Left lobe of liver (tissue), 2 donors: ENCODE results near the gene POM121L12. TPM values are rescaled to one million over a fixed set of nuclear protein-coding genes. Genes with fewer than 3 reads are reported as not detected.

Experiments used
- ATAC-seq: fragments of 200-7000 bp; cut with Tn5 transposase; one replicate; pipeline ENCODE4 v1.9.1; 2020; ENCODE audit warnings: mild to moderate bottlenecking, moderate library complexity
- DNase-seq: peaks from one replicate; pipeline ENCODE4 v3.0.0-alpha.2; 2020; ENCODE audit warnings: low spot score
- total RNA-seq: library from RNA; stranded (reverse); gene quantifications from one replicate; pipeline ENCODE4 v1.2.1, GENCODE V29; 2021
- donor health status: DM: no; HTN: no; CAD: no; lungs with moderate emphysema.
- donor health status: DM: no; HTN: yes; CAD: no.

Gene POM121L12
- total RNA-seq = not detected

GRCh38 chr7:53035499-53036412 lies at the start of gene POM121L12:
Gene POM121L12 (plus strand): TSS chr7:53035633. CDS start chr7:53035672, 39 bp downstream.
- no peak for DNase-seq

GRCh38 chr7:52992001-52992400 lies 43.4 kb upstream of the POM121L12 start:
- DNase-seq (no peak), ATAC-seq (no peak)

More at GRCh38 chr7:53035499-53036412, at the start of gene POM121L12:
- ATAC-seq = no peak

GRCh38 chr7:52992479-52993162 lies 42.8 kb upstream of the POM121L12 start:
- ATAC-seq = no peak

GRCh38 chr7:52995676-52996075 lies 39.8 kb upstream of the POM121L12 start:
- ATAC-seq (no peak), DNase-seq (no peak)

More at GRCh38 chr7:52992479-52993162, 42.8 kb upstream of the POM121L12 start:
- no peak for DNase-seq

- DNase-seq = no peak
- no peak for ATAC-seq
These were observed 34.2 kb upstream of the POM121L12 start for GRCh38 chr7:53001221-53001620.

- DNase-seq (no peak), ATAC-seq (no peak)
These were observed 33.0 kb upstream of the POM121L12 start for GRCh38 chr7:53002389-53002788.

- DNase-seq (no peak), ATAC-seq (no peak)
These were observed 31.6 kb upstream of the POM121L12 start for GRCh38 chr7:53003653-53004445.

- no peak for ATAC-seq
- no peak for DNase-seq
These were observed 21.5 kb upstream of the POM121L12 start for GRCh38 chr7:53013925-53014324.

GRCh38 chr7:53015463-53015862 lies 20.0 kb upstream of the POM121L12 start:
- no peak for DNase-seq
- ATAC-seq = no peak

- no peak for ATAC-seq
- DNase-seq = no peak
These were observed 12.5 kb upstream of the POM121L12 start for GRCh38 chr7:53022893-53023292.

- ATAC-seq = no peak
- DNase-seq = no peak
These were observed 13.2 kb downstream of the POM121L12 start for GRCh38 chr7:53048638-53049037.

GRCh38 chr7:53050433-53050832 lies 15.0 kb downstream of the POM121L12 start:
- no peak for DNase-seq
- ATAC-seq = no peak

- DNase-seq = no peak
- ATAC-seq = no peak
These were observed 24.2 kb downstream of the POM121L12 start for GRCh38 chr7:53059591-53059990.

- DNase-seq (no peak), ATAC-seq (no peak)
These were observed 24.6 kb downstream of the POM121L12 start for GRCh38 chr7:53060066-53060465.

GRCh38 chr7:53062796-53063195 lies 27.4 kb downstream of the POM121L12 start:
- no peak for ATAC-seq
- DNase-seq = no peak

- ATAC-seq = no peak
These were observed 33.2 kb downstream of the POM121L12 start for GRCh38 chr7:53068673-53069072.

GRCh38 chr7:53070883-53071282 lies 35.5 kb downstream of the POM121L12 start:
- ATAC-seq = no peak
- DNase-seq = no peak

More at GRCh38 chr7:53068673-53069072, 33.2 kb downstream of the POM121L12 start:
- no peak for DNase-seq
